Activated T-cell treated with anti-CD3 and anti-CD28 coated beads for 48 hours (primary cell): Measurements from ENCODE around the gene FOXL2.

Experiments
- DNase-seq: peaks from one replicate; pipeline ENCODE4 v3.0.0-alpha.2; 2020; ENCODE audit warnings: low read depth

FOXL2 gene

GRCh38 chr3:138946663-138947494, at the start of gene FOXL2, which contains the start of gene FOXL2NB:
Gene FOXL2 (minus strand): TSS chr3:138947137. CDS start chr3:138946722, 415 bp downstream.
Gene FOXL2NB (plus strand): TSS chr3:138947217. CDS start chr3:138947365, 148 bp downstream.
- no peak for DNase-seq

GRCh38 chr3:138995706-138996105, 48.8 kb upstream of the FOXL2 start:
- DNase-seq, result no peak

GRCh38 chr3:138987181-138987580, 40.2 kb upstream of the FOXL2 start:
- DNase-seq, result no peak

DNA sequence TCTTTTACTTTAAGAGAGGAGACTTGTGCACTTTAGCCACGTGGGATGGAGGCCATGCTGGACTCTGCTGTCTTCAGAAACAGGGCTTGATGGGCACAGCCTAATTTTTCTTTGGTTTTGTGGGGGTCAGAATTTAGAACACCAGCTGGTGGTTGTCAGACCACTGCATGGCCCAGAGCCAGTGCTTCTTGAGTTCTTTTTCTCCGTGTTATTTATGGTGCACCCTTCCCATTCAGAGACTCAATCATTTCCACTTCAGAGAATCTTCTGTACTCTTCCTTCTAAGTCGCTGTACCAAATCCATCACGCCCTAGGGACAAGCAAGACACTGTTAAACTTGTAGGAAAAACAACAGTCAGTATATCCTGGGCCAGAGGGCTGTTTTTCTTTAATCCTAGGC, 39.0 kb upstream of the FOXL2 start:
- no peak for DNase-seq

GRCh38 chr3:138984816-138985215, 37.9 kb upstream of the FOXL2 start:
- DNase-seq, result no peak

DNA sequence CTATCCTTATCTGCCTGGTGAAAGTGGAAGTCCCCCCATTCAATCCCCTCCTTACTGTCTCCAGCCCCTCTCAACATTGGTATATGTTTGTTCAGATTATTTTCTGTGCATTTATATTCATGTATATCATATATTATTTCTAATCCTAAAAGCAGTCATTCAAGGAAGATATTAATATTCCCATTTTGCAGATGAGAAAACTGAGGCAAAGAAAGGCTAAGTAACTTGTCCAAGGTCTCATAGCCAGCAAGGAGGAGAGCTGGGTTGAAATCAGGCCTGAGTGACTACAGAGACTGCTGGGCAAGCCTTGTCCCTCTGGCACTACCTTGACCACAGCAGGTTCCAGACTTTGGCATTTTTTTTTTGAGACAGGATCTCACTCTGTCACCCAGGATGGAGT, 29.1 kb upstream of the FOXL2 start:
- DNase-seq, result no peak

DNA sequence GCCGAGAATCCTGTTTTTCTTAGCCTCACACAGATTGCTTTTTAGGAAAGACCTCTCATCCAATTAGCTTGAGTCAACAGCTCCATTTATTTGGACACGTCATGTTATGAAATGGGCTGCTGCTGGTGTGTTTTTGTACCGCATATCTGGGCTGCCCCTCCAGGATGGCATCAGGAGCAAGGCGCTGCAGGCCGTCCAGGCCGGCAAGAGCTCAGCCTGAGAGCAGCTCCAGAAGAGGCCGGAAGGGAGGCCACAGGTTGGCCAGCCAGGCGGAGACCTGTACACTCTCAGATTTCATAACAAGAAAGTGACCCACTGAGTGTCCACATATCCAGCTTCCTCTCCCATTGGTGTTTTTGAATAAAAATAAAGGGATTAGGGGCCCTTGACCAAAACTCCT, 28.4 kb upstream of the FOXL2 start:
- no peak for DNase-seq

DNA sequence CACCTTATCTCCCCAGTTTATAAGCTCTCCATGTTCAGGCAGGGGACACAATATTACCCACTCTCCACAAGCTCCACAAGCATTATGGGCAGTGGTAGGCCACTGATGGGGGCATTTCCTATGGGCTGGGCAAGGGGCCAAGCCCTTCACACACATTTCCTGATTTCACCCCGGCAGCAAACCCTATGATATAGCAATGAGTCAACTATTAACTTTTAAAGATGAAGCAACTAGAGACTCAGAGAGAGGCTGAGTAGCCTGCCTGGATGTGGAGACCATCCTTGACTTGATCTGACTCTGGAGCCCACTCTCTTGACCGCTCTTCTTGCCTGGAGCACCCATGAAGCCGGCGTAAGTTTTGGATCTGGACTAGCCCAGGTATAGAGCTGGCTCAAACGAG, 27.5 kb upstream of the FOXL2 start:
- no peak for DNase-seq

GRCh38 chr3:138972941-138973340, 26.0 kb upstream of the FOXL2 start:
- DNase-seq, result no peak

DNA sequence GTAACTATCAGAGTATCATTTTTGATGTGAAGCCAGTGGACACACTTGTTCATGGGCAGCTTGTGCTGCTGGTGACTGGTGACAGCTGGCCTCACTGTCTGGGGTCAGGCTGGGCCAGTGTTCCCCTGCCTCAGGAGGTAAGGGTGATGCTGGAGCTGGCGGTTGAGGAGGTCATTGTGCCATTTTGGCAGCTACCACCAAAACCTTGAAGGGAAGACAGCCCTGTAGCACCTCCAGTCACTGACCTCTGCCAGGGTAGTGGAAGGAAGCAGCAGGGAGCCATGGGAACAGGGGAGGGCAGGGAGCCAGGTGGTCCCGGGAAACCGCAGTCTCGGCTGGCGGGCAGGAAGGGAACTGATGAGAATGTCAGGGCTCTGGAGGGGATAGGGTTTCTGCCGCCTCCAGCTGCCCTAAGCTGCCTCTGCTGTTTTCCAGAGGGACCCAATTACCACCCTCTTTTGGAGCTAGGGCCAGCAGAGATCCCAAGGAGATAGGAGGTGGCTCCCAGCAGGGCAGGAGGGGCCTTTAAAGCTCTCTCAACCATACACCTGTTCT, 24.9 kb upstream of the FOXL2 start:
- no peak for DNase-seq

DNA sequence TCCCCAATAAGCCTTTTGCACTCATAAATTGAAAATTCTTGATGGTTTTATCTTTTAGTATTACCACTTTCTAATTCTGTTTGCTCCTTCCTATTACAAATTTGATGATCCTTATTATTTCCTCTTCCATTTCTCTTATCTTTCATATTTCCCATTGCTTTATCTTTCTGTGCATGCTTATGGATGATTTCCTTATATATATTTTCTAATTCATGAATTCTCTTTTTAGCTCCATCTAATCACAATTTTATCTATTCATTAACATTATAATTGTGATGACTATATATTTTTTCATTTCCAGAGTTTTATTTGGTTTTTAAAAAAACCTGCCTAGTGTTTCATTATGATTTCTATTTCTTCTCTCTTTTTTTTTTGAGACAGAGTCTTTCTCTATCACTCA, 18.0 kb upstream of the FOXL2 start:
- DNase-seq, result no peak

- no peak for DNase-seq
Measured at GRCh38 chr3:138964264-138964663, 17.3 kb upstream of the FOXL2 start.

- no peak for DNase-seq
Measured at GRCh38 chr3:138962854-138963560, 16.1 kb upstream of the FOXL2 start.

DNA sequence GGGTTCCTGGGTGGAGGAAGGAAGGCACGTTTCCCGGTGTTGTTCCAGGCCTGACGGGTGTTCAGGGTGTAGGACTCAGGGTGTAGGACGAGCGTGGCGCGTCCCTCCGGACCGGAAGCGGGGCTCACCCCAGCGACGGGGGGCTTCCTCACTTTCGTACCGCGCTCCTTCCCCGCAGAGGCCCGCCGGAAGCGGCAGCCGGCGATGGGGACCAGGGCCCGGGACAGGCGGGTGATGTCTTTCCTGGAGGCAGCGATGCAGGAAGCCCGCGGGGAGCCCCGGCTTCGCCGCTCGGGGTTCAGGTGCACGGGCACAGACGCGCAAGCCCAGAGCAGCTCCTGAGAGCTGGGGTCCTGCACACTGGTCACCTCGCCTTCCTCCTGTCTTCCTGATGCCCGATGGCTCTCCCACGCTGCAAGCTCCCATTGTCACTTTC, 13.5 kb upstream of the FOXL2 start:
- no peak for DNase-seq

DNA sequence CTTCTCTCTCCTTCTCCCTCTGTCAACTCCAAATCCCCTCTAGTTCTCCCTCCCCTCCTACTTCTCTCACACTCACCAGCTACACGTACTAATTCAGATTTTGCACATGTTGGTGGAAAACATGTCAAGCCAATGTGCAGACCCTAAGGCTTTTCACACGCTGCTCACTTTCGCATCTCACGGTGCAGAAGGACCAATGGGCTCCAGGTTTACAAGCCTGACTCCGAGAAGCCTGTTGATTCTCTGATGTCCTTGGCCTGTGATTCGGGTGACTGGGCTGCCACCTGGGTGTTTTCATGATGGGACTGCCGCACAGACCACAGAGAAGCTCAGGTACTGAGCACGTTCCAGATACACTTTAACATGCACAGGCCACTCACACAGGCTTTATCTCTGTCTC, 3.8 kb upstream of the FOXL2 start:
- no peak for DNase-seq

DNA sequence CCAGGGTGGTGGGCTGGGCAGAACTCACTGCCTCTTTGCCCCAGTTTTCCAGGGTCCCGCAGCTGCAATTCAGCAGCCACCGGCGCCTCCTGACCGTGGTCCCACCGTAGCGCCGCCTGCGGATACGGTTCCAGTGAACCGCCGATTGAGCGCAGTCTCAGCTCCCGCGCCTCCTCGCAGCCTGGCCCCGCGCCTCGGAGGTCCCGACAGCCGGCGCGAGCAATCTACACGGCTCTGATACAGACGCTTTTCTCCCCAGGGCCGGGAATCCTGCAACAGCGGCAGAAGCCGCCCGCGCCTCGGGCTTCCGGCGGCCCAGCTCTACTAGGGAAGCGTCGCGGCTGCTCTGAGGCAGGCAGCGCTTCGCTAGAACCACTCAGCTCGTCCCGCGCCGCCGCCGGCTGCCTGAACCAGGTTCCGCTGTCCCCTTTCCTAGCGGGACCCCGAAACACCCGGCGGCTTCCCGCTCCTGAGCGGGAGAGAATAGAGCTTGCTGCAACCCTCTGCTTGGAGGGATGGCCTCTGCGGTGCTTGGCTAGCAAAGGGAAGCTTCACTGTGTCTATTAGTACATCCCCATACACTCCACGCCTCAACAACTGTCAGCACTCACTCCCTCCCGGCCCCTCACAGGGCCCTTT, 3.2 kb upstream of the FOXL2 start:
- DNase-seq, result no peak

DNA sequence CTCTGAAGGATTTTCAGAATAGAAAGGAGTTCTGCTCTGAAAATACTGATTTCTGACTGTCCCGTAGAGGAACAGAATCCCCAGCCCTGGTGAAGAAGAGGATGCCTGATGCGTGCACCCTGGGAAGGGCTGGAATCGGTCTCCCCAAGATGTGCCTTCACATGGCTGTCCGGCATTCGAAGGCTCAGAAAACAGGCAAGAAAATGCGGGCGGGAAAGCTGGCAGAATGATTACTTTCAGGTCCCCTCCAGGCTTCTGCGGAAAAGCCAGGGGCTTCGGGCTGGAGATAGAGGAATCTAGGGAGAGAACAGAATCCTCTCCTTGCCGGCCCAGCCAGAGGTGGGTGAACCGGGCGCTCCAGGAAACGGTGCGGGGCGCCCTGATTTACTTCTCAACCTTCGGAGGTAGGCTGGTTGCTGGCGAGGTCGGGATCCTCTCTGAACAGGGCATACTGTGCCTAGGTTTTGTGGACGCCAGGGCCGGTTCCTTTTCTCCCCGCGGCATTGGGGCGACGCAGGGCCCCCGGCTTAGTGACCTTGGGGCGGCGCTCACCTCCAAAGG, 2.6 kb upstream of the FOXL2 start:
- DNase-seq, result no peak

GRCh38 chr3:138949002-138949418, 2.1 kb upstream of the FOXL2 start:
- no peak for DNase-seq

- no peak for DNase-seq
Measured at GRCh38 chr3:138948371-138949001, 1.5 kb upstream of the FOXL2 start.

DNA sequence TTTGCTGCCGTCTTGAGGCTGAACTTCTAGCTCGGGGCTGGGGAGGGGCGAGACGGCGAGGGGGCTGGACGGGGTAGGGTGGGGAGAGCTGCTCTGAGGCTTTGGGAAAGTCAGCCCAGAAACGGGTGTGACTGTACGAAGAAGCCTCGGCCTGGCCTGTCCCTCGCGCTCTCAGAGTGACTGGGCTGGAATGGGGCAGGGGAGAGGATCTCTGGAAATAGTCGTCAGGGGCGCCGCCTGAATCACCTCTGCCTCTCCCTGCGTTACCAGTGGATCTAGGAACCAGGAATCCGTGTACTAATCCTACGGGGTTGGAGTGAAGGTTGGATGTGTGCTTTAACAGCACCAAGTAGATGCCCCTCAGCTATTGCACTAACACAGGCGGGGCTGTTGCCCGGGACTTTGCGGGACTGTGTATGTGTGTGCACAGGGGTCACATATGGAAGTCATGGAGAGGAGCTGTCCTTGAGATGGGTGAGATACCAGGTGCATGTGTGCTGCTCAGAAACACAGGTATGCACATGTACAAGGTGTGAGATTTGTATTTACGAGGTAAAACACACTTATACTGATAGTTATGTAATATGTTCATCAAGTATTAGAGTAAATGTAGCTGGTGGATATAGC, 671 bp upstream of the FOXL2 start:
- DNase-seq, result no peak
